HG02981 (cell line): ENCODE data around the gene RBBP5.

Experiments used
- ATAC-seq: cut with Tn5 transposase; IDR thresholded peaks from one replicate; pipeline ENCODE4 v1.9.1; 2021; ENCODE audit warnings: mild to moderate bottlenecking, moderate library complexity; ENCODE audit not compliant: unreplicated experiment

Gene RBBP5

GRCh38 chr1:205075642-205076155 is 46.1 kb downstream of the RBBP5 start:
- no peak for ATAC-seq

GRCh38 chr1:205074513-205074912 is 47.3 kb downstream of the RBBP5 start:
- no peak for ATAC-seq

GRCh38 chr1:205074084-205074483 is 47.7 kb downstream of the RBBP5 start:
- ATAC-seq: no peak

- no peak for ATAC-seq
Observed at GRCh38 chr1:205073511-205073910, 48.3 kb downstream of the RBBP5 start.

GRCh38 chr1:205072881-205073280 is 48.9 kb downstream of the RBBP5 start:
- no peak for ATAC-seq

- ATAC-seq: no peak
Observed at GRCh38 chr1:205072286-205072685, 49.5 kb downstream of the RBBP5 start.

GRCh38 chr1:205071801-205072200 is 50.0 kb downstream of the RBBP5 start:
- ATAC-seq: no peak

GRCh38 chr1:205071028-205071409 is 50.8 kb downstream of the RBBP5 start:
- ATAC-seq: no peak

GRCh38 chr1:205069371-205070125 is 52.2 kb downstream of the RBBP5 start:
- ATAC-seq: no peak

- no peak for ATAC-seq
Observed at GRCh38 chr1:205068457-205069040, 53.2 kb downstream of the RBBP5 start.

- ATAC-seq: no peak
Observed at GRCh38 chr1:205068001-205068400, 53.8 kb downstream of the RBBP5 start.

- ATAC-seq: no peak
Observed at GRCh38 chr1:205067031-205067430, 54.7 kb downstream of the RBBP5 start.

- no peak for ATAC-seq
Observed at GRCh38 chr1:205066141-205066818, 55.5 kb downstream of the RBBP5 start.

GRCh38 chr1:205065666-205066065 is 56.1 kb downstream of the RBBP5 start:
- ATAC-seq: no peak

- ATAC-seq: no peak
Observed at GRCh38 chr1:205064741-205065316, 56.9 kb downstream of the RBBP5 start.

GRCh38 chr1:205064301-205064700 is 57.5 kb downstream of the RBBP5 start:
- no peak for ATAC-seq

- no peak for ATAC-seq
Observed at GRCh38 chr1:205062895-205063294, 58.9 kb downstream of the RBBP5 start.

- ATAC-seq: no peak
Observed at GRCh38 chr1:205062319-205062718, 59.5 kb downstream of the RBBP5 start.

GRCh38 chr1:205061665-205062069 is 60.1 kb downstream of the RBBP5 start:
- no peak for ATAC-seq

- no peak for ATAC-seq
Observed at GRCh38 chr1:205061227-205061626, 60.6 kb downstream of the RBBP5 start.

- ATAC-seq: no peak
Observed at GRCh38 chr1:205060746-205061145, 61.0 kb downstream of the RBBP5 start.

GRCh38 chr1:205059660-205060059 is 62.1 kb downstream of the RBBP5 start:
- no peak for ATAC-seq
